Transverse colon (tissue), 4 donors: ENCODE results near the gene PIR. TPM values are rescaled to one million over a fixed set of nuclear protein-coding genes. Genes with fewer than 3 reads are reported as not detected.

ENCODE experiments used
- DNase-seq: peaks from one replicate; pipeline ENCODE4 v3.0.0-alpha.2; 2019
- H3K27ac ChIP-seq, 4 donors: fragments of 200-600 bp; sonication (generic); 2 replicates each; pipeline ENCODE4 v1.5.1; 2016 to 2018; ENCODE audit warnings: inconsistent platforms in 4 of 4
- H3K27me3 ChIP-seq: fragments of 200-600 bp; sonication (generic); 2 replicates; pipeline ENCODE4 v1.5.1; 2017; ENCODE audit warnings: inconsistent platforms
- H3K36me3 ChIP-seq, 4 donors: fragments of 200-600 bp; sonication (generic); 2 replicates each; pipeline ENCODE4 v1.5.1; 2017 to 2019; ENCODE audit warnings: inconsistent platforms in 4 of 4
- H3K4me1 ChIP-seq, 4 donors: fragments of 200-600 bp; sonication (generic); 2 replicates each; pipeline ENCODE4 v1.5.1; 2017 to 2020; ENCODE audit warnings: inconsistent platforms in 4 of 4
- H3K4me3 ChIP-seq, 4 donors: fragments of 200-600 bp; sonication (generic); 1 replicate in 1 of 4; 2 replicates in 3 of 4; pipeline versions ENCODE4 v1.5.1 to v1.6.1; 2017 to 2019; ENCODE audit warnings: inconsistent platforms in 4 of 4
- H3K9me3 ChIP-seq, 2 donors: fragments of 200-600 bp; sonication (generic); 2 replicates each; pipeline ENCODE4 v1.5.1; 2017 to 2019; ENCODE audit warnings: inconsistent platforms in 2 of 2
- EP300 ChIP-seq: sonication (generic); formaldehyde crosslinking; IDR thresholded peaks from one replicate; pipeline ENCODE4 v1.6.1; 2017; ENCODE audit warnings: antibody characterized with exemption, low read depth
- POLR2A ChIP-seq: fragments of 450-650 bp; IDR thresholded peaks from one replicate; pipeline ENCODE4 v1.6.1; 2016; ENCODE audit warnings: antibody characterized with exemption, mild to moderate bottlenecking, moderate library complexity
- POLR2AphosphoS5 ChIP-seq, 3 donors: sonication (generic); formaldehyde crosslinking; IDR thresholded peaks; one replicate each; pipeline ENCODE4 v1.6.1; 2016; ENCODE audit warnings: antibody characterized with exemption in 3 of 3
- WGBS, 2 donors: methylation state at CpG; one replicate each; pipeline ENCODE4 v1.1.5; 2018; ENCODE audit warnings: low coverage in 1 of 2; 5-methylcytosine and 5-hydroxymethylcytosine counted together
- in situ Hi-C, 4 donors: fragments of 200-750 bp; cut with MboI; loops; one replicate each; pipeline versions ENCODE4 v1.15.0 to v1.15.1; 2017; ENCODE audit warnings: low sequenced_read_pairs in 3 of 4, low pct_ligation_motif_present in 1 of 4, low pct_unique_long_range_greater_than_20kb in 1 of 4
- intact Hi-C: fragments of 100-400 bp; cut with DNase I; formaldehyde crosslinking; loops from one replicate; pipeline ENCODE4 v1.15.1; 2023; ENCODE audit warnings: low total_unique reads
- total RNA-seq, 4 donors: library from RNA; depleted of rRNA; stranded (reverse); fragments of >200 nt; gene quantifications; one replicate each; pipeline ENCODE4 v1.1.0, GENCODE V29; 2016
- TF ChIP-seq, protein P1 (sequence below), 5 experiments: fragments of 200-600 bp in 3 of 5; fragments of 450-650 bp in 2 of 5; sonication (generic) in 3 of 5; IDR thresholded peaks; 1 replicate in 2 of 5; 2 replicates in 3 of 5; pipeline ENCODE4 v1.5.1; 2016 to 2017; ENCODE audit warnings: antibody characterized with exemption in 5 of 5, inconsistent platforms in 3 of 5, mild to moderate bottlenecking in 2 of 5, moderate library complexity in 1 of 5

Gene PIR
- total RNA-seq, 4 donors from 2014 or later: 10.0 to 85.8 (median 11.6) TPM; not detected in 1

DNA sequence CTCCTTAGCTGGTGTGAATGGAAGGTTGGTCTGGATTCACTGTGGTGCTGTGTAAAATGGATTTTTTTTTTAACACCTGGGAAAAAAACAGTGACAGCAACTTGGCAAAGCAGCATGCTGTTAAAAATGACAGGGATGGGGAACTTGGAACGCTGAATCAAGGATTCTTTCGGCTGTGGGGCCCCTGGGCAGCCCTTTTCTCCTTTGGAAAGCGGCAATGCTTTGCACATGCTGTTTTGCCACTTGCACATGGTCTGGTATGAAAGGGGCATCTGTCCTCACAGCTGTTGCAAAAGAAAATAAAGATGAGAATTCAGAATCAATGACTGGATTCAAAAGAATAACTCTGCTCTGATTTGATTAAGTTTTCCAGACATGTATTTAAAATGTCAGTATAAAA, 147.2 kb downstream of the PIR start:
- Histone ChIP-seq H3K27me3 (no peaks in the 10 kb centered on the region), H3K4me1 (no peaks in the 10 kb centered on the region), H3K36me3 (no peaks in the 10 kb centered on the region), H3K27ac (no peak overlapping the region), H3K9me3 (no peaks in the 10 kb centered on the region), H3K4me3 (no peak overlapping the region)
- intact Hi-C loops: no loop called here
- in situ Hi-C loops: loop anchor here in 3 of 4 donors (10.0 to 25.0 kb wide), 3 partner anchors 116 to 341 kb away; no protein-coding TSS in a partner anchor
- no peak for DNase-seq
- no peak for TF ChIP-seq POLR2AphosphoS5 (IDR thresholded peaks at IDR 0.05)
- no peak for TF ChIP-seq EP300
- TF ChIP-seq, protein P1, sequence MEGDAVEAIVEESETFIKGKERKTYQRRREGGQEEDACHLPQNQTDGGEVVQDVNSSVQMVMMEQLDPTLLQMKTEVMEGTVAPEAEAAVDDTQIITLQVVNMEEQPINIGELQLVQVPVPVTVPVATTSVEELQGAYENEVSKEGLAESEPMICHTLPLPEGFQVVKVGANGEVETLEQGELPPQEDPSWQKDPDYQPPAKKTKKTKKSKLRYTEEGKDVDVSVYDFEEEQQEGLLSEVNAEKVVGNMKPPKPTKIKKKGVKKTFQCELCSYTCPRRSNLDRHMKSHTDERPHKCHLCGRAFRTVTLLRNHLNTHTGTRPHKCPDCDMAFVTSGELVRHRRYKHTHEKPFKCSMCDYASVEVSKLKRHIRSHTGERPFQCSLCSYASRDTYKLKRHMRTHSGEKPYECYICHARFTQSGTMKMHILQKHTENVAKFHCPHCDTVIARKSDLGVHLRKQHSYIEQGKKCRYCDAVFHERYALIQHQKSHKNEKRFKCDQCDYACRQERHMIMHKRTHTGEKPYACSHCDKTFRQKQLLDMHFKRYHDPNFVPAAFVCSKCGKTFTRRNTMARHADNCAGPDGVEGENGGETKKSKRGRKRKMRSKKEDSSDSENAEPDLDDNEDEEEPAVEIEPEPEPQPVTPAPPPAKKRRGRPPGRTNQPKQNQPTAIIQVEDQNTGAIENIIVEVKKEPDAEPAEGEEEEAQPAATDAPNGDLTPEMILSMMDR (IDR thresholded peaks at IDR 0.05): no peak
- TF ChIP-seq POLR2A: no peak
- WGBS, 2 donors: 75% methylated on average over 3 of the region's 3 CpGs; no CpG with 5 or more reads in 1 of the 2 donors

- intact Hi-C loops: loop anchor here (5.0 kb wide), 1 partner anchor 123 kb away; no protein-coding TSS in a partner anchor
- Histone ChIP-seq H3K4me3 (no peak overlapping the region), H3K9me3 (no peaks in the 10 kb centered on the region), H3K27ac (no peak overlapping the region), H3K27me3 (no peaks in the 10 kb centered on the region), H3K36me3 (no peaks in the 10 kb centered on the region), H3K4me1 (no peaks in the 10 kb centered on the region)
- in situ Hi-C loops: loop anchor here in 3 of 4 donors (10.0 to 25.0 kb wide), 3 partner anchors 118 to 343 kb away; no protein-coding TSS in a partner anchor
- DNase-seq: no peak
- TF ChIP-seq POLR2A (no peak), EP300 (no peak), POLR2AphosphoS5 (IDR thresholded peaks at IDR 0.05) (no peak)
- TF ChIP-seq, protein P1 (IDR thresholded peaks at IDR 0.05): no peak
These were observed 149.0 kb downstream of the PIR start for GRCh38 chrX:15344106-15344505.

- Histone ChIP-seq H3K4me1 (no peaks in the 10 kb centered on the region), H3K27me3 (no peaks in the 10 kb centered on the region), H3K4me3 (no peak overlapping the region), H3K27ac (no peak overlapping the region), H3K36me3 (no peaks in the 10 kb centered on the region), H3K9me3 (no peaks in the 10 kb centered on the region)
- intact Hi-C loops: loop anchor here (5.0 kb wide), 1 partner anchor 124 kb away; no protein-coding TSS in a partner anchor
- TF ChIP-seq POLR2A: no peak
- no peak for TF ChIP-seq POLR2AphosphoS5 (IDR thresholded peaks at IDR 0.05)
- TF ChIP-seq, protein P1 (IDR thresholded peaks at IDR 0.05): no peak
- no peak for TF ChIP-seq EP300
- in situ Hi-C loops: loop anchor here in 3 of 4 donors (10.0 to 25.0 kb wide), 3 partner anchors 119 to 344 kb away; no protein-coding TSS in a partner anchor
- 33 to 49% methylated on average over 1 to 5 of the region's 5 CpGs for WGBS, 2 donors
- no peak for DNase-seq
These were observed 150.1 kb downstream of the PIR start for GRCh38 chrX:15343075-15343476.

DNA sequence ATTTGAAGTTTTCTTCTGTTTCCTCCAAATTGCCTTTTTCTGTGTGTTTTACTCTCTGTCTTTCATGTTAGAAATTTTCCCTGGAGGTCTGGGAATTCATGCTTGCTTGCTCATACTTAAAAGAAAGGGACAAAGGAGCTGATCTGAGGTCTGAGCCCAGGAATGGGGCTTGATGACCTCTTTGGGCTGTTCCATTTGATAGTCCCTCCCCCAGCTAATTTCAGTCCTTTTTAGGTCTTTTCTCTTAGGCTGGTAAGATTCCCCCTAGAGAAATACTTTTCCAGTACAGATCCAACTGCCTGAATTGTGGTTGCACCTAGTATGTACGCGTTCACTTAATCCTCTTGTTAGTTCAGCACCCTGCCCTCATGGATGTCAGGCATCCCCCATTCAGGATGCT, 152.3 kb downstream of the PIR start:
- WGBS, 2 donors: 95% methylated on average over 2 of the region's 2 CpGs; no CpG with 5 or more reads in 1 of the 2 donors

More for the DNA sequence above, 152.3 kb downstream of the PIR start:
- TF ChIP-seq POLR2AphosphoS5 (IDR thresholded peaks at IDR 0.05) (no peak), POLR2A (no peak)
- TF ChIP-seq, protein P1 (IDR thresholded peaks at IDR 0.05): no peak
- no peak for DNase-seq
- H3K9me3 ChIP-seq: no peaks in the 10 kb centered on the region
- in situ Hi-C loops: loop anchor here in 3 of 4 donors (10.0 to 25.0 kb wide), 3 partner anchors 121 to 346 kb away; no protein-coding TSS in a partner anchor
- intact Hi-C loops: loop anchor here (5.0 kb wide), 1 partner anchor 126 kb away; no protein-coding TSS in a partner anchor
- H3K36me3 ChIP-seq: no peaks in the 10 kb centered on the region
- H3K27ac ChIP-seq: no peak overlapping the region
- H3K4me1 ChIP-seq: peaks cover 0 to 3% (median 1%) of the 10 kb centered on the region in 4 donors
- H3K4me3 ChIP-seq: no peak overlapping the region
- H3K27me3 ChIP-seq: no peaks in the 10 kb centered on the region
